H9 (cell line): Measurements from ENCODE around the gene BOD1L2. TPM values are rescaled to one million over a fixed set of nuclear protein-coding genes. Genes with fewer than 3 reads are reported as not detected.

ENCODE experiments used
- DNase-seq: peaks from one replicate; pipeline ENCODE4 v3.0.0-alpha.2; 2017
- H2AFZ ChIP-seq: one replicate; pipeline ENCODE4 v1.6.1; 2013; ENCODE audit warnings: mild to moderate bottlenecking, low read length, control low read depth, moderate library complexity
- H2AK5ac ChIP-seq: 2 replicates; pipeline ENCODE4 v1.6.1; 2013; ENCODE audit warnings: low read length, control low read depth, mixed read lengths; ENCODE audit not compliant: insufficient read length
- H2BK120ac ChIP-seq: one replicate; pipeline ENCODE4 v1.6.1; 2013; ENCODE audit warnings: low read depth, mild to moderate bottlenecking, low read length, control low read depth, inconsistent platforms; ENCODE audit not compliant: poor library complexity, severe bottlenecking
- H2BK12ac ChIP-seq: 2 replicates; pipeline ENCODE4 v1.6.1; 2013; ENCODE audit warnings: low read length, control low read depth, mixed read lengths, low read depth; ENCODE audit not compliant: insufficient read length
- H2BK15ac ChIP-seq: 2 replicates; pipeline ENCODE4 v1.6.1; 2013; ENCODE audit warnings: low read depth, low read length, control low read depth
- H2BK20ac ChIP-seq: one replicate; pipeline ENCODE4 v1.6.1; 2013; ENCODE audit warnings: low read depth, mild to moderate bottlenecking, low read length, control low read depth, inconsistent platforms; ENCODE audit not compliant: poor library complexity, severe bottlenecking
- H2BK5ac ChIP-seq: 2 replicates; pipeline ENCODE4 v1.6.1; 2013; ENCODE audit warnings: low read length, control low read depth, mixed read lengths; ENCODE audit not compliant: insufficient read length
- H3K14ac ChIP-seq: 2 replicates; pipeline ENCODE4 v1.6.1; 2013; ENCODE audit warnings: low read length, control low read depth; ENCODE audit not compliant: insufficient read depth
- H3K18ac ChIP-seq: 2 replicates; pipeline ENCODE4 v1.6.1; 2013; ENCODE audit warnings: low read depth, mild to moderate bottlenecking, mixed read lengths, low read length, control low read depth; ENCODE audit not compliant: insufficient read length
- H3K23ac ChIP-seq: 2 replicates; pipeline ENCODE4 v1.6.1; 2013; ENCODE audit warnings: low read length, control low read depth, mixed read lengths, low read depth; ENCODE audit not compliant: insufficient read length
- H3K23me2 ChIP-seq: 2 replicates; pipeline ENCODE4 v1.6.1; 2013; ENCODE audit warnings: low read depth, mild to moderate bottlenecking, mixed read lengths, low read length, control low read depth; ENCODE audit not compliant: insufficient read length, poor library complexity, severe bottlenecking
- H3K27ac ChIP-seq: 2 replicates; pipeline ENCODE4 v1.5.1; 2013; ENCODE audit warnings: low read length, control low read depth, mixed read lengths, low read depth; ENCODE audit not compliant: insufficient read length
- H3K27me3 ChIP-seq: 2 replicates; pipeline ENCODE4 v1.6.1; 2013; ENCODE audit warnings: low read length, control low read depth, inconsistent platforms; ENCODE audit not compliant: insufficient read depth
- H3K4ac ChIP-seq: 2 replicates; pipeline ENCODE4 v1.6.1; 2013; ENCODE audit warnings: low read depth, mild to moderate bottlenecking, control low read depth, inconsistent platforms, low read length, moderate library complexity
- H3K4me1 ChIP-seq: 2 replicates; pipeline ENCODE4 v1.6.1; 2013; ENCODE audit warnings: low read length, control low read depth, inconsistent platforms; ENCODE audit not compliant: insufficient read depth
- H3K4me2 ChIP-seq: 2 replicates; pipeline ENCODE4 v1.6.1; 2013; ENCODE audit warnings: low read length, control low read depth, mixed read lengths; ENCODE audit not compliant: insufficient read length, insufficient read depth
- H3K56ac ChIP-seq: 2 replicates; pipeline ENCODE4 v1.6.1; 2013; ENCODE audit warnings: low read depth, mild to moderate bottlenecking, mixed read lengths, low read length, control low read depth; ENCODE audit not compliant: insufficient read length
- H3K79me1 ChIP-seq: 2 replicates; pipeline ENCODE4 v1.6.1; 2013; ENCODE audit warnings: low read depth, mild to moderate bottlenecking, moderate library complexity, low read length, control low read depth, inconsistent platforms; ENCODE audit not compliant: insufficient read depth, poor library complexity, severe bottlenecking
- H3K79me2 ChIP-seq: 2 replicates; pipeline ENCODE4 v1.6.1; 2013; ENCODE audit warnings: low read length, control low read depth, inconsistent platforms; ENCODE audit not compliant: insufficient read depth
- H3K9ac ChIP-seq: 2 replicates; pipeline ENCODE4 v1.6.1; 2013; ENCODE audit warnings: low read length, control low read depth, mixed read lengths; ENCODE audit not compliant: insufficient read length; ENCODE audit errors: extremely low read depth
- H3K9me3 ChIP-seq: one replicate; pipeline ENCODE4 v1.6.1; 2013; ENCODE audit warnings: low read depth, low read length, inconsistent platforms; ENCODE audit not compliant: control insufficient read depth
- H3T11ph ChIP-seq: one replicate; pipeline ENCODE4 v1.6.1; 2013; ENCODE audit warnings: mild to moderate bottlenecking, low read length, control low read depth, inconsistent platforms
- H4K20me1 ChIP-seq: one replicate; pipeline ENCODE4 v1.6.1; 2013; ENCODE audit not compliant: control insufficient read depth, insufficient read length, insufficient read depth
- H4K5ac ChIP-seq: 2 replicates; pipeline ENCODE4 v1.6.1; 2013; ENCODE audit warnings: low read depth, mild to moderate bottlenecking, mixed read lengths, low read length, control low read depth; ENCODE audit not compliant: insufficient read length
- H4K8ac ChIP-seq: replicated peaks from 2 replicates; pipeline ENCODE4 v1.6.1; 2013; ENCODE audit warnings: low read length, control low read depth, mixed read lengths, low read depth; ENCODE audit not compliant: insufficient read length
- H4K91ac ChIP-seq: 2 replicates; pipeline ENCODE4 v1.6.1; 2013; ENCODE audit warnings: low read depth, mild to moderate bottlenecking, moderate library complexity, mixed read lengths, low read length, control low read depth; ENCODE audit not compliant: insufficient read length
- H3K27ac Mint-ChIP-seq, 3 experiments: 2 replicates in 2 of 3; 3 replicates in 1 of 3; pipeline ENCODE4 v1.8.0; 2020 to 2021; ENCODE audit warnings: mixed read lengths in 3 of 3, mild to moderate bottlenecking in 1 of 3, moderate library complexity in 1 of 3
- H3K27me3 Mint-ChIP-seq: 2 replicates; pipeline ENCODE4 v1.8.0; 2021; ENCODE audit warnings: low read depth, mild to moderate bottlenecking, moderate library complexity, mixed read lengths
- H3K36me3 Mint-ChIP-seq, 3 experiments: 2 replicates in 2 of 3; 3 replicates in 1 of 3; pipeline ENCODE4 v1.8.0; 2020 to 2021; ENCODE audit warnings: low read depth in 3 of 3, mixed read lengths in 3 of 3; ENCODE audit not compliant: insufficient read depth in 1 of 3
- H3K4me1 Mint-ChIP-seq, 2 experiments: 2 replicates each; pipeline ENCODE4 v1.8.0; 2020; ENCODE audit warnings: mixed read lengths in 2 of 2
- H3K4me3 Mint-ChIP-seq, 2 experiments: 2 replicates in 1 of 2; 3 replicates in 1 of 2; pipeline ENCODE4 v1.8.0; 2020 to 2021; ENCODE audit warnings: mild to moderate bottlenecking in 2 of 2, mixed read lengths in 2 of 2, moderate library complexity in 1 of 2
- H3K9me3 Mint-ChIP-seq, 2 experiments: 2 replicates in 1 of 2; 3 replicates in 1 of 2; pipeline ENCODE4 v1.8.0; 2020; ENCODE audit warnings: mild to moderate bottlenecking in 2 of 2, mixed read lengths in 2 of 2, moderate library complexity in 1 of 2
- CTCF ChIP-seq: fragments of 200-600 bp; sonication (generic); conservative IDR thresholded peaks from 3 replicates; pipeline ENCODE4 v1.8.0; 2021; ENCODE audit warnings: antibody characterized with exemption, mild to moderate bottlenecking
- WGBS: extraction: QIAGEN DNeasy Blood & Tissue Kit; methylation state at CpG from one replicate; pipeline ENCODE4 v1.1.7; 2013; ENCODE audit warnings: missing lambda C conversion rate, low lambda C conversion rate, mixed read lengths; ENCODE audit not compliant: insufficient read length; ENCODE audit errors: extremely low coverage; 5-methylcytosine and 5-hydroxymethylcytosine counted together
- total RNA-seq: library from RNA; stranded (reverse); gene quantifications from 2 replicates; pipeline ENCODE4 v1.2.1, GENCODE V29; 2021

Gene BOD1L2
- total RNA-seq, 1 experiment from 2014 or later: not detected

- no peak overlapping the region for H3K27ac ChIP-seq
- Mint-ChIP-seq H3K27me3 (peaks cover 6% of the 10 kb centered on the region; the same call in 1 of the 2 replicates), H3K9me3 (peaks cover 0 to 9% of the 10 kb centered on the region in 2 experiments; a peak in 3 of 5 replicates), H3K36me3 (peaks cover 0 to 4% (median 0%) of the 10 kb centered on the region in 3 experiments; a peak in 1 of 7 replicates), H3K4me3 (no peak overlapping the region), H3K27ac (no peak overlapping the region), H3K4me1 (no peaks in the 10 kb centered on the region)
- no peak overlapping the region for H3K18ac ChIP-seq
- no peak overlapping the region for H2BK5ac ChIP-seq
- no peaks in the 10 kb centered on the region for H3K27me3 ChIP-seq
- H3K9me3 ChIP-seq: peaks cover 2% of the 10 kb centered on the region
- H4K20me1 ChIP-seq: no peaks in the 10 kb centered on the region
- H3T11ph ChIP-seq: no peak overlapping the region
- H4K5ac ChIP-seq: no peak overlapping the region
- no peak overlapping the region for H4K8ac ChIP-seq
- no peak overlapping the region for H2BK12ac ChIP-seq
- H3K4me2 ChIP-seq: no peak overlapping the region
- H2BK20ac ChIP-seq: no peak overlapping the region
- H2BK15ac ChIP-seq: no peak overlapping the region
- no CpG with 5 or more reads among the region's 6 CpGs for WGBS
- no peak overlapping the region for H3K56ac ChIP-seq
- no peak overlapping the region for H2AK5ac ChIP-seq
- no peaks in the 10 kb centered on the region for H3K79me1 ChIP-seq
- no peaks in the 10 kb centered on the region for H3K4me1 ChIP-seq
- no peak overlapping the region for H4K91ac ChIP-seq
- H3K79me2 ChIP-seq: no peaks in the 10 kb centered on the region
- TF ChIP-seq CTCF: no peak
- no peaks in the 10 kb centered on the region for H3K23me2 ChIP-seq
- no peak overlapping the region for H3K4ac ChIP-seq
- no peak for DNase-seq
- H2AFZ ChIP-seq: no peak overlapping the region
- no peak overlapping the region for H3K14ac ChIP-seq
- H3K23ac ChIP-seq: no peak overlapping the region
- no peak overlapping the region for H2BK120ac ChIP-seq
- H3K9ac ChIP-seq: no peak overlapping the region
Measured at GRCh38 chr18:57164401-57164800, 17.5 kb downstream of the BOD1L2 start.
